Activated B cell treated with CpG ODN at 0.5 μM for 24 hours (primary cell): ENCODE results near the gene EEFSEC. TPM values are rescaled to one million over a fixed set of nuclear protein-coding genes. Genes with fewer than 3 reads are reported as not detected.
A peak's percentile ranks its signal among the peaks of the same experiment; 100 is the strongest.

ENCODE experiments used
- ATAC-seq: fragments of 200-7000 bp; cut with Tn5 transposase; one replicate; pipeline ENCODE4 v1.10.0; 2021; ENCODE audit warnings: low read depth, mild to moderate bottlenecking, moderate library complexity
- CTCF ChIA-PET: fragments of 350-600 bp; sonication (Branson Sonifier 250); formaldehyde crosslinking; loops from one replicate; lab custom pipeline; 2021; ENCODE audit warnings: antibody characterized with exemption; lab: Charles Lee
- POLR2A ChIA-PET: fragments of 350-600 bp; sonication (Branson Sonifier 250); formaldehyde crosslinking; loops from one replicate; lab custom pipeline; 2021; ENCODE audit warnings: antibody characterized with exemption; lab: Charles Lee
- DNase-seq: peaks from one replicate; pipeline ENCODE4 v3.0.0; 2022
- H3K27ac Mint-ChIP-seq: one replicate; pipeline ENCODE4 v1.8.0; 2020; ENCODE audit warnings: mixed read lengths
- H3K27me3 Mint-ChIP-seq: one replicate; pipeline ENCODE4 v1.8.0; 2021; ENCODE audit warnings: mixed read lengths
- H3K36me3 Mint-ChIP-seq: one replicate; pipeline ENCODE4 v1.8.0; 2021; ENCODE audit warnings: low read depth, mixed read lengths
- H3K4me1 Mint-ChIP-seq: one replicate; pipeline ENCODE4 v1.8.0; 2021; ENCODE audit warnings: mixed read lengths
- H3K4me3 Mint-ChIP-seq: one replicate; pipeline ENCODE4 v1.8.0; 2020; ENCODE audit warnings: mild to moderate bottlenecking, mixed read lengths
- H3K9me3 Mint-ChIP-seq: one replicate; pipeline ENCODE4 v1.8.0; 2020; ENCODE audit warnings: mixed read lengths
- intact Hi-C: fragments of 100-400 bp; cut with micrococcal nuclease; formaldehyde crosslinking; loops from one replicate; pipeline ENCODE4 v1.15.1; 2024
- total RNA-seq: library from RNA; stranded (reverse); gene quantifications from 2 replicates; pipeline ENCODE4 v1.2.3, GENCODE V29; 2022
- TF ChIP-seq, protein P1 (sequence below): fragments of 200-600 bp; IDR thresholded peaks from one replicate; pipeline ENCODE4 v1.8.0; 2022; ENCODE audit warnings: antibody characterized with exemption, mild to moderate bottlenecking

The EEFSEC gene
- total RNA-seq: 20.0 and 21.3 TPM in 2 replicates

DNA sequence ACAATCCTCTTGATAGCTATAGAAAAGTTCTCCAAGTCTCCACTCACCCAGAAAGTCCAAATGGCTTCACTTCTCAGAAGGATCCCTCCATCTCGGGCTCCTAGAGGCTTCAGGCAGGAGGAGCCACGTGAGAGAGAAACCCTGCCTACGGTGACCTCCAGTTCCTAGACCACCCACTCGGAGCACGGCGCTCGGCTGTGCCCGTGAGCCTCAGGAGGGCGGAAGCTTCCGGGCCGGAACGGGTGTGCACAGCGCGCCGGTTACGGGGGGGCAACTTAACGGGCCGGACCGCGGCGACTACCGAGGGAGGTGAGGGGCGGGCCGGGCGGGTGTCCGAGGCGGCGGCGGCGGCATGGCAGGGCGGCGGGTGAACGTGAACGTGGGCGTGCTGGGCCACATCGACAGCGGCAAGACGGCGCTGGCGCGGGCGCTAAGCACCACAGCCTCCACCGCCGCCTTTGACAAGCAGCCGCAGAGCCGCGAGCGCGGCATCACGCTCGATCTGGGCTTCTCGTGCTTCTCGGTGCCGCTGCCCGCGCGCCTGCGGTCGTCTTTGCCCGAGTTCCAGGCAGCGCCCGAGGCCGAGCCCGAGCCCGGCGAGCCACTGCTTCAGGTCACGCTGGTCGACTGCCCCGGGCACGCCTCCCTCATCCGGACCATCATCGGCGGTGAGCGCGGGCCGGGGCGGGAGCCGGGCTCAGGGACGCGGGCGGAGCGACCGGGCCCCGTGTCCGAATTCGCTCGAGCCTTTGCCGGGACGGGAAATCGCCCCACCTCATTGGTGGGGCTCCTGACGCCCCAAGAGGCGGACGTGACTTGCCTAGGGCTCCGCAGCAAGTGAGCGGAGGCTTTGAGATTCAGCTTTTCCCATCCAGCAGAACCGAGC, at the start of gene EEFSEC:
Gene EEFSEC (plus strand): TSS at position 326 of the 886 bp plus-strand sequence. CDS start 27 bp downstream, at position 353.
- no peaks in the 10 kb centered on the region for H3K27me3 Mint-ChIP-seq
- ATAC-seq (peak; percentile 95), DNase-seq (peak; percentile 89)
- peaks cover 17% of the 10 kb centered on the region for H3K4me1 Mint-ChIP-seq
- H3K4me3 Mint-ChIP-seq: peak within 1 kb of the TSS; percentile 96
- H3K36me3 Mint-ChIP-seq: peaks cover 29% of the 10 kb centered on the region
- intact Hi-C loops: loop anchor here (1.0 to 10.0 kb wide), 6 partner anchors 30 to 1676 kb away; partner anchors contain the start of genes ABTB1, MCM2, RUVBL1 and SEC61A1
- H3K9me3 Mint-ChIP-seq: peaks cover 3% of the 10 kb centered on the region
- TF ChIP-seq, protein P1, sequence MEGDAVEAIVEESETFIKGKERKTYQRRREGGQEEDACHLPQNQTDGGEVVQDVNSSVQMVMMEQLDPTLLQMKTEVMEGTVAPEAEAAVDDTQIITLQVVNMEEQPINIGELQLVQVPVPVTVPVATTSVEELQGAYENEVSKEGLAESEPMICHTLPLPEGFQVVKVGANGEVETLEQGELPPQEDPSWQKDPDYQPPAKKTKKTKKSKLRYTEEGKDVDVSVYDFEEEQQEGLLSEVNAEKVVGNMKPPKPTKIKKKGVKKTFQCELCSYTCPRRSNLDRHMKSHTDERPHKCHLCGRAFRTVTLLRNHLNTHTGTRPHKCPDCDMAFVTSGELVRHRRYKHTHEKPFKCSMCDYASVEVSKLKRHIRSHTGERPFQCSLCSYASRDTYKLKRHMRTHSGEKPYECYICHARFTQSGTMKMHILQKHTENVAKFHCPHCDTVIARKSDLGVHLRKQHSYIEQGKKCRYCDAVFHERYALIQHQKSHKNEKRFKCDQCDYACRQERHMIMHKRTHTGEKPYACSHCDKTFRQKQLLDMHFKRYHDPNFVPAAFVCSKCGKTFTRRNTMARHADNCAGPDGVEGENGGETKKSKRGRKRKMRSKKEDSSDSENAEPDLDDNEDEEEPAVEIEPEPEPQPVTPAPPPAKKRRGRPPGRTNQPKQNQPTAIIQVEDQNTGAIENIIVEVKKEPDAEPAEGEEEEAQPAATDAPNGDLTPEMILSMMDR: no peak
- peak within 1 kb of the TSS; percentile 95 for H3K27ac Mint-ChIP-seq
- ChIA-PET POLR2A (interaction anchor here (0.6 to 2.7 kb wide), 11 partner anchors 30 to 605 kb away, joined by 3 to 69 read pairs (median 5); partner anchors contain the start of genes RUVBL1 and SEC61A1), CTCF (interaction anchor here (1.2 kb wide), 1 partner anchor 30 kb away, joined by 5 read pairs; the partner anchor contains the start of gene RUVBL1)

GRCh38 chr3:128107834-128108233, 45.4 kb upstream of the EEFSEC start:
- ATAC-seq (no peak), DNase-seq (no peak)
- intact Hi-C loops: no loop called here
- H3K27ac Mint-ChIP-seq: no peak overlapping the region
- no peaks in the 10 kb centered on the region for H3K27me3 Mint-ChIP-seq
- no peaks in the 10 kb centered on the region for H3K9me3 Mint-ChIP-seq
- H3K4me3 Mint-ChIP-seq: no peak overlapping the region
- TF ChIP-seq, protein P1: no peak
- H3K4me1 Mint-ChIP-seq: peaks cover 8% of the 10 kb centered on the region
- CTCF ChIA-PET: no interaction called here
- peaks cover 73% of the 10 kb centered on the region for H3K36me3 Mint-ChIP-seq
- POLR2A ChIA-PET: no interaction called here

- no peaks in the 10 kb centered on the region for H3K9me3 Mint-ChIP-seq
- no peaks in the 10 kb centered on the region for H3K27me3 Mint-ChIP-seq
- intact Hi-C loops: no loop called here
- H3K27ac Mint-ChIP-seq: no peak overlapping the region
- TF ChIP-seq, protein P1: no peak
- ChIA-PET POLR2A (interaction anchor here (0.6 to 1.0 kb wide), 2 partner anchors 8 to 42 kb away, joined by 3 to 4 read pairs; partner anchors contain the start of gene EEFSEC), CTCF (no interaction called here)
- ATAC-seq: no peak
- DNase-seq: no peak
- no peak overlapping the region for H3K4me3 Mint-ChIP-seq
- H3K4me1 Mint-ChIP-seq: peaks cover 27% of the 10 kb centered on the region
- peaks cover 67% of the 10 kb centered on the region for H3K36me3 Mint-ChIP-seq
Measured at GRCh38 chr3:128111147-128111546, 42.1 kb upstream of the EEFSEC start.

DNA sequence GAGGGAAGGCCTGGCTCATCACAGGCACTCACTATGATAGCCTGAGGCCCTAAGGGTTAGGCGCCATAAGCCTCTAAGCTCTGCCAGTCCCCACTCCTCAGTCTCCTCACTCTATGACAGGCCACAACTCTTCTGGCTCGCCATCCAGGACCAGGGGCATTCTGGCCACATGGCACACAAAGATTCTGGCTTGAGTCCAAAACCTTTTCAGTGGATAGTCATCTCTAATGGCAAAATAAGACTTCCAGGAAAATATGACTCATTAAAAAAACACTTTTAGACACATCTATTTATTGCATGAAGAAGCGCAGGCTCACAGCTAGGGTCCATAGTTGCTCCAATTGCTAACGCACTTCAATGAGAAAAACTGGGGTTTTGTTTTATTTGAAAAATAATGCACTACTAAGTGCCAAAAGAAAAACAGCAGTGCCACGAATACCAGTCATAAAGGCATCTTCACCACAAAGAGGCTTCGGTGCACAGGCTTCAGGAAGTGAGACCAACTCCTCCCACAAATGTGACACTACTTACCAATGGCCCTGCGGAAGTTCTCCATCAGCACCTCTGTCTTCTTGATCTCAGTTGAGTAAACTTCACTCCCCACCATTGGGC, 40.8 kb upstream of the EEFSEC start:
- ATAC-seq (peak; percentile 73), DNase-seq (no peak)
- ChIA-PET CTCF (no interaction called here), POLR2A (interaction anchor here (0.9 kb wide), 1 partner anchor 11 kb away, joined by 5 read pairs; the partner anchor contains the start of gene RUVBL1)
- TF ChIP-seq, protein P1: no peak
- Mint-ChIP-seq H3K4me1 (peaks cover 27% of the 10 kb centered on the region), H3K36me3 (peaks cover 64% of the 10 kb centered on the region), H3K4me3 (no peak overlapping the region), H3K27ac (peak overlapping the region; percentile 70), H3K27me3 (no peaks in the 10 kb centered on the region), H3K9me3 (no peaks in the 10 kb centered on the region)
- intact Hi-C loops: no loop called here
